HepG2 (cell line): Measurements from ENCODE around the gene BICRAL. TPM values are rescaled to one million over a fixed set of nuclear protein-coding genes. Genes with fewer than 3 reads are reported as not detected.
A peak's percentile ranks its signal among the peaks of the same experiment; 100 is the strongest.

Source experiments
- ATAC-seq: fragments of 200-7000 bp; cut with Tn5 transposase; 3 replicates; pipeline ENCODE4 v1.9.1; 2020; ENCODE audit warnings: mild to moderate bottlenecking, moderate library complexity
- BruUV-seq: library from RNA; stranded (reverse); fragments of 400-500 nt; replicated peaks from 2 replicates; lab custom pipeline; 2021; lab: Mats Ljungman, UMichigan
- CTCF ChIA-PET: fragments of 300-600 bp; formaldehyde crosslinking; extraction: SDS; loops from one replicate; lab custom pipeline; 2021; ENCODE audit warnings: low total read pairs, inconsistent platforms, low intra/inter-chr PET ratio; lab: Yijun Ruan, JAX
- POLR2A ChIA-PET: fragments of 350-600 bp; sonication (Branson Sonifier 250); formaldehyde crosslinking; loops from one replicate; lab custom pipeline; 2020; ENCODE audit warnings: antibody characterized with exemption, inconsistent platforms; lab: Yijun Ruan, JAX
- DNase-seq: peaks from one replicate; pipeline ENCODE4 v3.0.0-alpha.2; 2015; ENCODE audit warnings: low spot score
- FAIRE-seq: peaks from 3 replicates; lab custom pipeline; 2011; peaks lifted over from hg19 to GRCh38; lab: Jason Lieb, UNC
- H2AFZ ChIP-seq: one replicate; pipeline ENCODE4 v1.6.1; 2011; ENCODE audit warnings: low read length, inconsistent platforms
- H3K27ac ChIP-seq: fragments of 300-600 bp; 3 replicates; pipeline ENCODE4 v1.8.0; 2011; ENCODE audit warnings: mixed run types, mild to moderate bottlenecking, mixed read lengths, low read length, inconsistent platforms; ENCODE audit not compliant: insufficient read depth; ENCODE audit errors: extremely low read length
- H3K27me3 ChIP-seq, 2 experiments: fragments of 200-600 bp in 1 of 2; 2 replicates in 1 of 2; 3 replicates in 1 of 2; pipeline versions ENCODE4 v1.6.0 to v1.8.0; 2011; ENCODE audit warnings: low read length in 2 of 2, mild to moderate bottlenecking in 2 of 2, moderate library complexity in 2 of 2, inconsistent platforms in 1 of 2; ENCODE audit not compliant: insufficient read depth in 2 of 2, control insufficient read depth in 1 of 2
- H3K36me3 ChIP-seq, 2 experiments: fragments of 200-600 bp in 1 of 2; replicated peaks in 1 of 2; 2 replicates in 1 of 2; 3 replicates in 1 of 2; pipeline versions ENCODE4 v1.5.1 to v1.8.0; 2011; ENCODE audit warnings: low read length in 2 of 2, inconsistent platforms in 1 of 2; ENCODE audit not compliant: insufficient read depth in 2 of 2, control insufficient read depth in 1 of 2
- H3K4me1 ChIP-seq: 2 replicates; pipeline ENCODE4 v1.5.1; 2012; ENCODE audit warnings: low read length, inconsistent platforms; ENCODE audit not compliant: insufficient read depth
- H3K4me2 ChIP-seq: 2 replicates; pipeline ENCODE4 v1.6.0; 2011; ENCODE audit warnings: low read depth, low read length, inconsistent platforms
- H3K4me3 ChIP-seq, 3 experiments: fragments of 200-600 bp in 1 of 3; sonication (generic), shearing (Covaris generic) in 1 of 3; replicated peaks in 1 of 3; 2 replicates each; pipeline ENCODE4 v1.5.1; 2011 to 2016; ENCODE audit warnings: low read length in 3 of 3, inconsistent platforms in 2 of 3, low read depth in 2 of 3, mild to moderate bottlenecking in 2 of 3, control low read depth in 1 of 3, mixed read lengths in 1 of 3; ENCODE audit not compliant: insufficient read depth in 1 of 3
- H3K79me2 ChIP-seq: one replicate; pipeline ENCODE4 v1.6.1; 2011; ENCODE audit warnings: low read length, inconsistent platforms; ENCODE audit not compliant: insufficient read depth
- H3K9ac ChIP-seq: 2 replicates; pipeline ENCODE4 v1.6.0; 2011; ENCODE audit warnings: mild to moderate bottlenecking, low read depth, low read length, inconsistent platforms; ENCODE audit not compliant: insufficient read depth
- H3K9me3 ChIP-seq: 2 replicates; pipeline ENCODE4 v1.5.1; 2012; ENCODE audit warnings: mild to moderate bottlenecking, low read length
- H4K20me1 ChIP-seq: 2 replicates; pipeline ENCODE4 v1.6.0; 2011; ENCODE audit warnings: inconsistent platforms, mild to moderate bottlenecking, low read length, moderate library complexity; ENCODE audit not compliant: insufficient read depth
- ZNF460 ChIP-seq: sonication (generic); formaldehyde crosslinking; IDR thresholded peaks from 2 replicates; pipeline ENCODE4 v1.5.1; 2020; ENCODE audit warnings: missing genetic modification reagents, mild to moderate bottlenecking, borderline replicate concordance
- ZNF574 ChIP-seq: sonication (generic); formaldehyde crosslinking; IDR thresholded peaks from 2 replicates; pipeline ENCODE4 v1.4.0; 2020; ENCODE audit warnings: missing genetic modification reagents
- WGBS: methylation state at CpG from one replicate; pipeline ENCODE4 v1.1.6; 2017; ENCODE audit warnings: low lambda C conversion rate; 5-methylcytosine and 5-hydroxymethylcytosine counted together
- in situ Hi-C: cut with HindIII; loops from 2 replicates; pipeline ENCODE4 v1.10.0; 2017; ENCODE audit warnings: low pct_unique_long_range_greater_than_20kb; ENCODE audit not compliant: extremely low pct_ligation_motif_present
- intact Hi-C: fragments of 100-400 bp; cut with micrococcal nuclease; formaldehyde crosslinking; loops from one replicate; pipeline ENCODE4 v1.10.0; 2022; ENCODE audit not compliant: unreplicated experiment
- polyA plus RNA-seq, 8 experiments: library from polyadenylated mRNA; depleted of rRNA in 3 of 8; stranded (reverse) in 7 of 8; unstranded in 1 of 8; fragments of >200 nt; fragmentation: Illumina TruSeq in 4 of 8; extraction: Trizol in 4 of 8; gene quantifications; 2 replicates each; pipeline versions ENCODE4 v1.2.1 to v1.2.3, GENCODE V29; 2011 to 2016; ENCODE audit warnings: low read depth in 4 of 8, missing spikeins in 1 of 8, mixed read lengths in 1 of 8; ENCODE audit not compliant: insufficient read depth in 1 of 8
- total RNA-seq, 5 experiments: library from RNA; depleted of rRNA; stranded (reverse); fragments of >200 nt; fragmentation: Illumina TruSeq; extraction: Trizol; gene quantifications; 2 replicates each; pipeline ENCODE4 v1.2.3, GENCODE V29; 2016; ENCODE audit warnings: low read depth in 1 of 5
- TF ChIP-seq, protein P1 (sequence below), 2 experiments: fragments of 450-650 bp in 1 of 2; sonication (generic) in 1 of 2; formaldehyde crosslinking in 1 of 2; IDR thresholded peaks; 2 replicates each; pipeline versions ENCODE4 v1.6.1 to v1.8.0; 2016 to 2022; ENCODE audit warnings: antibody characterized with exemption in 1 of 2, mild to moderate bottlenecking in 1 of 2, missing genetic modification reagents in 1 of 2

BICRAL gene
- total and polyA plus RNA-seq, 2 of the 13 experiments (the other 11 are each of a cell fraction or from before 2014, with no cell fraction given): 5.0 to 13.5 TPM

- 3% methylated on average over 4 of the region's 4 CpGs for WGBS
- ChIA-PET POLR2A (interaction anchor here (0.6 to 11.1 kb wide), 7 partner anchors 10 to 198 kb away, joined by 3 to 270 read pairs (median 7); partner anchors contain the start of genes PEX6, RPL7L1 and TBCC), CTCF (no interaction called here)
- Histone ChIP-seq H3K9me3 (no peaks in the 10 kb centered on the region), H3K9ac (peak overlapping the region; percentile 98; the same call in 1 of the 2 replicates), H3K4me3 (peak overlapping the region; percentile 45 to 94 (median 92); a peak in 5 of 6 replicates), H2AFZ (no peak overlapping the region), H3K27ac (peak overlapping the region; percentile 98), H4K20me1 (0 out of 2 replicates have a peak, but pooled peaks cover 4% of the 10 kb centered on the region), H3K4me2 (peak overlapping the region; percentile 76), H3K79me2 (peaks cover 41% of the 10 kb centered on the region), H3K4me1 (peaks cover 64% of the 10 kb centered on the region), H3K27me3 (no peaks in the 10 kb centered on the region; a peak in 1 of 5 replicates), H3K36me3 (no peaks in the 10 kb centered on the region)
- intact Hi-C loops: no loop called here
- DNase-seq: no peak
- no peak for FAIRE-seq
- ATAC-seq: no peak
- in situ Hi-C loops: loop anchor here (5.0 kb wide), 1 partner anchor 34 kb away; the partner anchor contains the start of gene TBCC
- TF ChIP-seq, protein P1, sequence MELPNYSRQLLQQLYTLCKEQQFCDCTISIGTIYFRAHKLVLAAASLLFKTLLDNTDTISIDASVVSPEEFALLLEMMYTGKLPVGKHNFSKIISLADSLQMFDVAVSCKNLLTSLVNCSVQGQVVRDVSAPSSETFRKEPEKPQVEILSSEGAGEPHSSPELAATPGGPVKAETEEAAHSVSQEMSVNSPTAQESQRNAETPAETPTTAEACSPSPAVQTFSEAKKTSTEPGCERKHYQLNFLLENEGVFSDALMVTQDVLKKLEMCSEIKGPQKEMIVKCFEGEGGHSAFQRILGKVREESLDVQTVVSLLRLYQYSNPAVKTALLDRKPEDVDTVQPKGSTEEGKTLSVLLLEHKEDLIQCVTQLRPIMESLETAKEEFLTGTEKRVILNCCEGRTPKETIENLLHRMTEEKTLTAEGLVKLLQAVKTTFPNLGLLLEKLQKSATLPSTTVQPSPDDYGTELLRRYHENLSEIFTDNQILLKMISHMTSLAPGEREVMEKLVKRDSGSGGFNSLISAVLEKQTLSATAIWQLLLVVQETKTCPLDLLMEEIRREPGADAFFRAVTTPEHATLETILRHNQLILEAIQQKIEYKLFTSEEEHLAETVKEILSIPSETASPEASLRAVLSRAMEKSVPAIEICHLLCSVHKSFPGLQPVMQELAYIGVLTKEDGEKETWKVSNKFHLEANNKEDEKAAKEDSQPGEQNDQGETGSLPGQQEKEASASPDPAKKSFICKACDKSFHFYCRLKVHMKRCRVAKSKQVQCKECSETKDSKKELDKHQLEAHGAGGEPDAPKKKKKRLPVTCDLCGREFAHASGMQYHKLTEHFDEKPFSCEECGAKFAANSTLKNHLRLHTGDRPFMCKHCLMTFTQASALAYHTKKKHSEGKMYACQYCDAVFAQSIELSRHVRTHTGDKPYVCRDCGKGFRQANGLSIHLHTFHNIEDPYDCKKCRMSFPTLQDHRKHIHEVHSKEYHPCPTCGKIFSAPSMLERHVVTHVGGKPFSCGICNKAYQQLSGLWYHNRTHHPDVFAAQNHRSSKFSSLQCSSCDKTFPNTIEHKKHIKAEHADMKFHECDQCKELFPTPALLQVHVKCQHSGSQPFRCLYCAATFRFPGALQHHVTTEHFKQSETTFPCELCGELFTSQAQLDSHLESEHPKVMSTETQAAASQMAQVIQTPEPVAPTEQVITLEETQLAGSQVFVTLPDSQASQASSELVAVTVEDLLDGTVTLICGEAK (IDR thresholded peaks at IDR 0.05): no peak
- TF ChIP-seq, protein P1 (CRISPR knock-in tag; IDR thresholded peaks at IDR 0.05): no peak
- TF ChIP-seq ZNF460 (CRISPR knock-in tag) (no peak), ZNF574 (CRISPR knock-in tag) (no peak)
- BruUV-seq: no TSS peak
Measured at GRCh38 chr6:42781546-42781795, 381 bp upstream of the BICRAL start.
